Measurements from ENCODE around the gene IRF2BP1. TPM values are rescaled to one million over a fixed set of nuclear protein-coding genes. Genes with fewer than 3 reads are reported as not detected.

The IRF2BP1 gene
- polyA plus RNA-seq, 1 experiment = 11.9 TPM

DNA sequence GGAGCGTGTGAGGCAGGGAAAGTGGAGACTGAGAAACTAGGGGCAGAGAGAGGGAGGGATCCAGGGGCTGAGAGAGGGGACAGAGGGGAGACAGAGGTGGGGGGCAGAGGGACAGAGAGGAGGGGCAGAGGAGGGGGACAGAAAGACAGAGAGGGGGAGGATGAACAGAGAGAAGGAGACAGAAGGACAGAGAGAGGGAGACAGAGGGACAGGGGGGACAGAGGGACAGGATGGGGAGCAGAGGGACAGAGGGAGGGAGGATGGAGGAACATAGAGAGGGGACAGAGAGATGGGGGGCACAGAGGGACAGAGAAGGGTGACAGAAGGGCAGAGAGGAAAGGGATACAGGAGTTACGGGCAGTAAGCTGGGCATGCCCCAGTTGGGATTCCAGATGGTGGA is 43.3 kb upstream of the IRF2BP1 start:
- no peaks in the 10 kb centered on the region for H3K36me3 ChIP-seq (ENCODE audit: control insufficient read depth, insufficient read depth, low read length)
- no peak overlapping the region for H3K4me3 ChIP-seq (ENCODE audit: low read depth, low read length)
- TF ChIP-seq, protein P1, sequence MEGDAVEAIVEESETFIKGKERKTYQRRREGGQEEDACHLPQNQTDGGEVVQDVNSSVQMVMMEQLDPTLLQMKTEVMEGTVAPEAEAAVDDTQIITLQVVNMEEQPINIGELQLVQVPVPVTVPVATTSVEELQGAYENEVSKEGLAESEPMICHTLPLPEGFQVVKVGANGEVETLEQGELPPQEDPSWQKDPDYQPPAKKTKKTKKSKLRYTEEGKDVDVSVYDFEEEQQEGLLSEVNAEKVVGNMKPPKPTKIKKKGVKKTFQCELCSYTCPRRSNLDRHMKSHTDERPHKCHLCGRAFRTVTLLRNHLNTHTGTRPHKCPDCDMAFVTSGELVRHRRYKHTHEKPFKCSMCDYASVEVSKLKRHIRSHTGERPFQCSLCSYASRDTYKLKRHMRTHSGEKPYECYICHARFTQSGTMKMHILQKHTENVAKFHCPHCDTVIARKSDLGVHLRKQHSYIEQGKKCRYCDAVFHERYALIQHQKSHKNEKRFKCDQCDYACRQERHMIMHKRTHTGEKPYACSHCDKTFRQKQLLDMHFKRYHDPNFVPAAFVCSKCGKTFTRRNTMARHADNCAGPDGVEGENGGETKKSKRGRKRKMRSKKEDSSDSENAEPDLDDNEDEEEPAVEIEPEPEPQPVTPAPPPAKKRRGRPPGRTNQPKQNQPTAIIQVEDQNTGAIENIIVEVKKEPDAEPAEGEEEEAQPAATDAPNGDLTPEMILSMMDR (IDR thresholded peaks at IDR 0.05; ENCODE audit: insufficient read depth, low read depth, low read length) = no peak
- H3K27me3 ChIP-seq (ENCODE audit: control insufficient read depth, insufficient read depth, low read length) = peaks cover 6% of the 10 kb centered on the region
- DNase-seq (ENCODE audit: low read depth) = no peak
- ChIA-PET POLR2A (no interaction called here), CTCF (interaction anchor here (1.1 kb wide), 1 partner anchor 336 kb away, joined by 3 read pairs; no protein-coding TSS in a partner anchor)

DNA sequence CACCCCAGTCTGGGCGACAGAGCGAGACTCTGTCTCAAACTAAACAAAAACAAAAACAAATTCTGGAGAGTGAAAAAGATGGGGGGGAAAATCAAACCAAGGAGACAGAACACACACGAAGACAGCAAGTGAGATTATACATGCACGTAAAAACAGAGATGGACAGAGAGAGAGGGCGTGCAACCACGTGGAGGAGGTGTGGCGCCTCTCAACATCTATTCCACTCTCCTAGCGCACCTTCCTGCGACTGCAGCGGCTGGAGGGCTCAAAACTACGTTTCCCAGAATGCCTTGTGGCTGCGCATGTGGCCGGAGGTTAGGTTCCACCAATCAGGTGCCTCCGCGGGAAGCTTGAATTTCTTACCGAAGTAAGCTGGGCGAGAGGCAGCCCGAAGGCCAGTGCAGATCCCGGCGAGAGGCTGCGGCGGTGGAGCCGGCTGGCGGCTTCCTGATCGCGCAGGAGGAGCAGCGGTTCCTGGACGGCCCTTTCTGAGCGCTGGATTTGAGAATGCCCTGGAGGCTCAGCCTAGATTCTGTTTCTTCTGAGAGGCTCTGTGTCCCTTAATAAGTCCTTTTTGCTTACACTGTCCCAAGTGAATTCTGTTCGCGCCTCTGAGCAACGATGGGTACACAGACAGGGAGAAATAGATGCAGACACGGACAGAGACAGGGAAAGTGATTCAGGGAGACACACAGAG is 41.8 kb upstream of the IRF2BP1 start:
- Histone ChIP-seq H3K4me3 (ENCODE audit: low read depth, low read length) (no peak overlapping the region), H3K36me3 (ENCODE audit: control insufficient read depth, insufficient read depth, low read length) (no peaks in the 10 kb centered on the region), H3K27me3 (ENCODE audit: control insufficient read depth, insufficient read depth, low read length) (peaks cover 6% of the 10 kb centered on the region; the same call in 1 of the 2 replicates)
- TF ChIP-seq, protein P1 (IDR thresholded peaks at IDR 0.05; ENCODE audit: insufficient read depth, low read depth, low read length) = no peak
- ChIA-PET POLR2A (no interaction called here), CTCF (interaction anchor here (0.5 kb wide), 1 partner anchor 16 kb away, joined by 4 read pairs; no protein-coding TSS in a partner anchor)
- DNase-seq (ENCODE audit: low read depth) = peak; percentile 37

DNA sequence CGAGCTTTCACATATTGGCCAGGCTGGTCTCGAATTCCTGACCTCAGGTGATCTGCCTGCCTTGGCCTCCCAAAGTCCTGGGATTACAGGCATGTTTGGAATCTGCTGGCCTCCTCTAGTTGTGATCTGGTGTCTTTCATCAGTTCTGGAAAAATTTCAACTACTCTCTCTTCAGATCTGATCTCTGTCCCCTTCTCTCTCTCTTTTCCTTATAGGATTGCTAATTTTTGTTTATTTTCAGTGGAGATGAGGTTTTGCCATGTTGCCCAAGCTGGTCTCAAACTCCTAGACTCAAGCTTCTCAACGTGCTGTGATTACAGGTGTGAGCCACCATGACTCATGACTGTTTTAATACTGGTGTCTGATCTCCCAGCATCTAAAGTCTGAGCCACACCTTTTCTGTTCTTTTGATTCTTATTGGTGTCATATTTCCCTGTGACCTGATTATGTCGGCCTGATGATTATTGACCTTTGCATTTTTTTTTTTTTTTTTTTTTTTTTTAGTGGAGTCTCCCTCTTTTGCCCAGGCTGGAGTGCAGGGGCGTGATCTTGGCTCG is 39.0 kb upstream of the IRF2BP1 start:
- DNase-seq (ENCODE audit: low read depth) = no peak
- H3K4me3 ChIP-seq (ENCODE audit: low read depth, low read length) = no peak overlapping the region
- POLR2A ChIA-PET = no interaction called here
- peaks cover 3% of the 10 kb centered on the region; the same call in 1 of the 2 replicates for H3K27me3 ChIP-seq (ENCODE audit: control insufficient read depth, insufficient read depth, low read length)
- no peaks in the 10 kb centered on the region for H3K36me3 ChIP-seq (ENCODE audit: control insufficient read depth, insufficient read depth, low read length)
- CTCF ChIA-PET = no interaction called here
- TF ChIP-seq, protein P1 (IDR thresholded peaks at IDR 0.05; ENCODE audit: insufficient read depth, low read depth, low read length) = no peak

DNA sequence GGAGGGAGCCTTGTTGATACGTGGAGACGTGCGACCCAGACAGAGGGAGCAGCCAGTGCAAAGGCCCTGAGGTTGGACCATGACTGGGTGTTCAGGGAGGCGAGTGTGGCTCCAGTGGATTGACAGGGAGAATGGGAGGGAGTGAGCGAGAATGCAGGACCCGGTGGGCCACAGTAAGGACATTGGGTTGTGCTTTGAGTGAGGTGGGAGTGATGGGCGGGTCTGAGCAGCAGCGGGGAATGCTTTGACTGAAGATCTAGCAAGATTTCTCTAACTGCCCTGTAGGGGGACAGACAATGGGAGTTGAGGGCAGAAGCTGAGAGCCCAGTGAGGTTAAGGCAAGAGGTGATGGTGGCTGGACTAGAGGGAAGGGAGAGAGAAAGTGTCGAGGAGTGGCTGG is 36.3 kb upstream of the IRF2BP1 start:
- ChIA-PET POLR2A (no interaction called here), CTCF (no interaction called here)

DNA sequence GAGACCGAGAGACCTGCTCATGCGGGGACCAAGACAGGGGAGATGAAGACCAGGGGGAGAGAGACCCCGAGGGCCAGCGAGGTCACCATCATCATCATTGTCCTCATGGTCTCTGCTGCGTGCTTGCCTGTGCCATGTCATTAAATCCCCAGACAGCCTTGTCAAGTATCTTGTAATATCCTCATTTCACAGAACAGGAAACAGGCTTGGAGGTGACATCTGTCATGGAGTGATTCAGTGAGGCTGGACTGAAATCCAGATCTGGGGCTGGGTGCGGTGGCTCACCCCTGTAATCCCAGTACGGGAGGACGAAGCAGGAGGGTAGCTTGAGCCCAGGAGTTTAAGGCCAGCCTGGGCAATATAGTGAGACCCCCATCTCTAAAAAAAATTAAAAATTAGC is 34.5 kb upstream of the IRF2BP1 start:
- POLR2A ChIA-PET = no interaction called here
- H3K27me3 ChIP-seq (ENCODE audit: control insufficient read depth, insufficient read depth, low read length) = peaks cover 5% of the 10 kb centered on the region; the same call in 1 of the 2 replicates
- CTCF ChIA-PET = interaction anchor here (1.3 kb wide), 1 partner anchor 104 kb away, joined by 4 read pairs; no protein-coding TSS in a partner anchor
- no peaks in the 10 kb centered on the region for H3K36me3 ChIP-seq (ENCODE audit: control insufficient read depth, insufficient read depth, low read length)
- DNase-seq (ENCODE audit: low read depth) = no peak
- TF ChIP-seq, protein P1 (IDR thresholded peaks at IDR 0.05; ENCODE audit: insufficient read depth, low read depth, low read length) = no peak
- no peak overlapping the region for H3K4me3 ChIP-seq (ENCODE audit: low read depth, low read length)

More for the DNA sequence above, 36.3 kb upstream of the IRF2BP1 start:
- DNase-seq (ENCODE audit: low read depth) = no peak
- Histone ChIP-seq H3K36me3 (ENCODE audit: control insufficient read depth, insufficient read depth, low read length) (no peaks in the 10 kb centered on the region), H3K4me3 (ENCODE audit: low read depth, low read length) (no peak overlapping the region), H3K27me3 (ENCODE audit: control insufficient read depth, insufficient read depth, low read length) (peaks cover 5% of the 10 kb centered on the region)
- TF ChIP-seq, protein P1 (IDR thresholded peaks at IDR 0.05; ENCODE audit: insufficient read depth, low read depth, low read length) = 0 out of 2 replicates have a peak, but pooled peaks have one; percentile 18

Data from BJ (cell line).